Keratinocyte (primary cell): ENCODE data around the gene MTR. TPM values are rescaled to one million over a fixed set of nuclear protein-coding genes. Genes with fewer than 3 reads are reported as not detected.

Experiments
- DNase-seq: peaks from one replicate; pipeline ENCODE4 v3.0.0-alpha.2; 2011; ENCODE audit warnings: low read depth, missing footprints, low spot score
- FAIRE-seq: peaks from 2 replicates; lab custom pipeline; 2011; peaks lifted over from hg19 to GRCh38; lab: Jason Lieb, UNC
- H2AFZ ChIP-seq: 2 replicates; pipeline ENCODE4 v1.6.0; 2012; ENCODE audit warnings: low read length, control low read depth, inconsistent platforms; ENCODE audit not compliant: control insufficient read depth
- H3K27ac ChIP-seq: 2 replicates; pipeline ENCODE4 v1.5.1; 2011; ENCODE audit warnings: low read length; ENCODE audit not compliant: control insufficient read depth, insufficient read depth
- H3K27me3 ChIP-seq: 3 replicates; pipeline ENCODE4 v1.6.0; 2011; ENCODE audit warnings: low read length; ENCODE audit not compliant: control insufficient read depth, insufficient read depth; ENCODE audit errors: extremely low read depth
- H3K36me3 ChIP-seq, 2 experiments: 2 replicates in 1 of 2; 3 replicates in 1 of 2; pipeline ENCODE4 v1.5.1; 2011; ENCODE audit warnings: low read length in 2 of 2, mild to moderate bottlenecking in 1 of 2; ENCODE audit not compliant: control insufficient read depth in 2 of 2, insufficient read depth in 2 of 2; ENCODE audit errors: extremely low read depth in 1 of 2
- H3K4me1 ChIP-seq: 3 replicates; pipeline ENCODE4 v1.5.1; 2011; ENCODE audit warnings: low read length; ENCODE audit not compliant: control insufficient read depth, insufficient read depth; ENCODE audit errors: extremely low read depth
- H3K4me2 ChIP-seq: 3 replicates; pipeline ENCODE4 v1.6.0; 2011; ENCODE audit warnings: low read depth, low read length; ENCODE audit not compliant: control insufficient read depth, insufficient read depth; ENCODE audit errors: extremely low read depth
- H3K4me3 ChIP-seq, 3 experiments: fragments of 200-600 bp in 1 of 3; sonication (generic) in 1 of 3; 2 replicates in 2 of 3; 3 replicates in 1 of 3; pipeline ENCODE4 v1.5.1; 2011 to 2016; ENCODE audit warnings: low read length in 3 of 3, mild to moderate bottlenecking in 3 of 3, control low read depth in 2 of 3, inconsistent platforms in 1 of 3, low read depth in 1 of 3, mixed read lengths in 1 of 3, mixed run types in 1 of 3, moderate library complexity in 1 of 3; ENCODE audit not compliant: control insufficient read depth in 2 of 3, insufficient read depth in 2 of 3; ENCODE audit errors: extremely low read depth in 1 of 3
- H3K79me2 ChIP-seq: 2 replicates; pipeline ENCODE4 v1.6.0; 2012; ENCODE audit warnings: low read length; ENCODE audit not compliant: control insufficient read depth, insufficient read depth
- H3K9ac ChIP-seq: 3 replicates; pipeline ENCODE4 v1.6.0; 2011; ENCODE audit warnings: low read length; ENCODE audit not compliant: control insufficient read depth, insufficient read depth; ENCODE audit errors: extremely low read depth
- H3K9me1 ChIP-seq: 3 replicates; pipeline ENCODE4 v1.6.0; 2011; ENCODE audit warnings: low read length; ENCODE audit not compliant: control insufficient read depth, insufficient read depth; ENCODE audit errors: extremely low read depth
- H3K9me3 ChIP-seq: 2 replicates; pipeline ENCODE4 v1.5.1; 2012; ENCODE audit warnings: low read depth, low read length; ENCODE audit not compliant: control insufficient read depth
- H4K20me1 ChIP-seq: 3 replicates; pipeline ENCODE4 v1.6.0; 2011; ENCODE audit warnings: low read length; ENCODE audit not compliant: control insufficient read depth, insufficient read depth; ENCODE audit errors: extremely low read depth
- CTCF ChIP-seq, 3 experiments: IDR thresholded peaks in 1 of 3; conservative IDR thresholded peaks in 1 of 3; optimal IDR thresholded peaks in 1 of 3; 2 replicates in 2 of 3; 3 replicates in 1 of 3; pipeline versions ENCODE3 to v1.5.1; 2011; ENCODE audit warnings: low read length in 3 of 3, mild to moderate bottlenecking in 3 of 3, moderate library complexity in 2 of 3, control low read depth in 1 of 3, inconsistent platforms in 1 of 3; ENCODE audit not compliant: insufficient read depth in 2 of 3; ENCODE audit errors: extremely low read depth in 1 of 3
- EZH2 ChIP-seq: IDR thresholded peaks from one replicate; pipeline ENCODE4 v1.6.1; 2012; ENCODE audit warnings: inconsistent platforms, mild to moderate bottlenecking, low read length, moderate library complexity
- dilution Hi-C: fragments of 300-500 bp; cut with MboI; formaldehyde crosslinking; loops from one replicate; pipeline ENCODE4 v1.7.0; 2020; ENCODE audit warnings: low sequenced_read_pairs; ENCODE audit not compliant: extremely low pct_ligation_motif_present
- polyA plus RNA-seq, 5 experiments: library from polyadenylated mRNA; depleted of rRNA in 3 of 5; stranded (reverse) in 3 of 5; stranded (forward) in 1 of 5; unstranded in 1 of 5; fragments of >200 nt; gene quantifications; 1 replicate in 1 of 5; 2 replicates in 3 of 5; 3 replicates in 1 of 5; pipeline versions ENCODE4 v1.2.1 to v1.2.3, GENCODE V29; 2011 to 2012; ENCODE audit warnings: missing spikeins in 2 of 5, low read depth in 1 of 5, low replicate concordance in 1 of 5

Gene MTR
- polyA plus RNA-seq, 1 donor (not counting 4 experiments of a cell fraction or from before 2014, with no cell fraction given), result 14.3 TPM

GRCh38 chr1:236760480-236760879 lies 34.6 kb upstream of the MTR start:
- Histone ChIP-seq H3K27ac (no peak overlapping the region), H3K4me3 (no peak overlapping the region), H3K4me2 (no peak overlapping the region), H2AFZ (no peak overlapping the region), H3K27me3 (no peaks in the 10 kb centered on the region), H4K20me1 (no peaks in the 10 kb centered on the region), H3K4me1 (no peaks in the 10 kb centered on the region), H3K79me2 (no peaks in the 10 kb centered on the region), H3K36me3 (no peaks in the 10 kb centered on the region), H3K9me1 (no peaks in the 10 kb centered on the region), H3K9ac (no peak overlapping the region), H3K9me3 (no peaks in the 10 kb centered on the region)
- FAIRE-seq, result no peak
- DNase-seq, result no peak
- TF ChIP-seq CTCF (optimal IDR thresholded peaks at IDR 0.05 in 1 of 3, IDR thresholded peaks at IDR 0.05 in 1 of 3, conservative IDR thresholded peaks at IDR 0.05 in 1 of 3; ENCODE audit: extremely low read depth in 1 of 3, insufficient read depth in 2 of 3, low read length in 3 of 3) (no peak), EZH2 (no peak)
- dilution Hi-C loops, result no loop called here

- TF ChIP-seq CTCF (optimal IDR thresholded peaks at IDR 0.05 in 1 of 3, IDR thresholded peaks at IDR 0.05 in 1 of 3, conservative IDR thresholded peaks at IDR 0.05 in 1 of 3; ENCODE audit: extremely low read depth in 1 of 3, insufficient read depth in 2 of 3, low read length in 3 of 3) (no peak), EZH2 (no peak)
- Histone ChIP-seq H2AFZ (peak overlapping the region; percentile 62), H3K9me1 (no peaks in the 10 kb centered on the region), H3K36me3 (no peaks in the 10 kb centered on the region), H3K4me2 (no peak overlapping the region), H3K4me3 (no peak overlapping the region), H3K4me1 (no peaks in the 10 kb centered on the region), H3K27me3 (no peaks in the 10 kb centered on the region), H4K20me1 (no peaks in the 10 kb centered on the region), H3K27ac (no peak overlapping the region), H3K9ac (no peak overlapping the region), H3K9me3 (no peaks in the 10 kb centered on the region), H3K79me2 (no peaks in the 10 kb centered on the region)
- DNase-seq, result no peak
- dilution Hi-C loops, result no loop called here
- FAIRE-seq, result no peak
Observed at GRCh38 chr1:236760986-236761385, 34.1 kb upstream of the MTR start.
